ENCODE results near the gene XIST.
"Not testable (repeated sequence)": the region's sequence is repeated elsewhere in the genome, so short reads cannot be mapped to it uniquely, and the experiment has no call there.

XIST gene

GRCh38 chrX:73839152-73839551, 13.4 kb downstream of the XIST start:
- no peak for DNase-seq (ENCODE audit: low read depth)

- no peak for DNase-seq (ENCODE audit: low read depth)
Measured at GRCh38 chrX:73838123-73838522, 14.4 kb downstream of the XIST start.

GRCh38 chrX:73836956-73837477, 15.5 kb downstream of the XIST start:
- no peak for DNase-seq (ENCODE audit: low read depth)

GRCh38 chrX:73834219-73834618, 18.3 kb downstream of the XIST start:
- DNase-seq (ENCODE audit: low read depth), result no peak

- no peak for DNase-seq (ENCODE audit: low read depth)
Measured at GRCh38 chrX:73832319-73832718, 20.2 kb downstream of the XIST start.

- DNase-seq (ENCODE audit: low read depth), result no peak
Measured at GRCh38 chrX:73831500-73831899, 21.0 kb downstream of the XIST start.

- no peak for DNase-seq (ENCODE audit: low read depth)
Measured at GRCh38 chrX:73830489-73831414, 21.8 kb downstream of the XIST start.

- DNase-seq (ENCODE audit: low read depth), result no peak
Measured at GRCh38 chrX:73829890-73830466, 22.5 kb downstream of the XIST start.

GRCh38 chrX:73828080-73828720, 24.3 kb downstream of the XIST start:
- no peak for DNase-seq (ENCODE audit: low read depth)

- DNase-seq (ENCODE audit: low read depth), result no peak
Measured at GRCh38 chrX:73827406-73827805, 25.1 kb downstream of the XIST start.

- no peak for DNase-seq (ENCODE audit: low read depth)
Measured at GRCh38 chrX:73826996-73827395, 25.5 kb downstream of the XIST start.

GRCh38 chrX:73825569-73825968, 26.9 kb downstream of the XIST start:
- DNase-seq (ENCODE audit: low read depth), result no peak

GRCh38 chrX:73823473-73824004, 29.0 kb downstream of the XIST start:
- no peak for DNase-seq (ENCODE audit: low read depth)

- no peak for DNase-seq (ENCODE audit: low read depth)
Measured at GRCh38 chrX:73822775-73823174, 29.7 kb downstream of the XIST start.

GRCh38 chrX:73821921-73822559, 30.5 kb downstream of the XIST start:
- DNase-seq (ENCODE audit: low read depth), result no peak

GRCh38 chrX:73819864-73820558, 32.5 kb downstream of the XIST start:
- DNase-seq (ENCODE audit: low read depth), result not testable (repeated sequence)

GRCh38 chrX:73818200-73819116, 34.1 kb downstream of the XIST start:
- DNase-seq (ENCODE audit: low read depth), result no peak

- DNase-seq (ENCODE audit: low read depth), result no peak
Measured at GRCh38 chrX:73817393-73818199, 34.9 kb downstream of the XIST start.

- no peak for DNase-seq (ENCODE audit: low read depth)
Measured at GRCh38 chrX:73812256-73812655, 40.3 kb downstream of the XIST start.
